ENCODE data around the gene CCDC86. TPM values are rescaled to one million over a fixed set of nuclear protein-coding genes. Genes with fewer than 3 reads are reported as not detected.
A peak's percentile ranks its signal among the peaks of the same experiment; 100 is the strongest.

Gene CCDC86
- total and polyA plus RNA-seq, 9 of the 15 experiments (the other 6 are each of a cell fraction or from before 2014, with no cell fraction given), result 4.6 to 102 (median 25.2) TPM

DNA sequence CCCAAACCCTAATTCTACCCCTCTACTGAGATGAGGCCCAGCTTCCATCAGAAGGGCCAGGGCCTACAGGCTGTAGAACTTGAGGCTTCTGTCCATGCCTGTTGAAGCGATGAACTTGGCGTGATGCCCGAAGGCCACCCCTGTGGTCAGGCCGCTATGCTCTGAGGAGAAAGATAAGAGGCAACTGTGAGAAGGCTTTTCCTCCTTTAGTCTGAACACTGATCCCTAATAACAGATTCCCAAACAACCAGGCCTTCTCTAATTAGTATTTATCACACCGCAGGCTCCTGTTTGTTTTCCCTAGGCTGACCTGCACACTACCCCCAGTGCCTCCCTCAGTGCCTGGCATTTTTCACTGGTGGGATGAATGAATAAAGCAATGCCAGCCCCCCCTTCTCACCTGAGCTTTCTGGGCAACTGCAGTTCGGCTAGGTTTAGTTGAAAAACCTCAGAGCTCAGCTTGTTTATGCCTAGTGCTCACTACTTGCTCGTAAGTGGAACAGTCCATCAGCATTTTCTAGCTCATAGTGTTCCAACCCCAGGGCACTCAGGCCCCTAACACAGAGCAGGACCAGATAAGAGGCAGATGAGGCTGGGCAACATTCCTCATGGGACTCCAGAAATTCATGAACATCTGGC, 49.3 kb downstream of the CCDC86 start:
- CTCF ChIA-PET (ENCODE audit: low intra/inter-chr PET ratio), result interaction anchor here (2.3 kb wide), 1 partner anchor 60 kb away, joined by 12 read pairs; no protein-coding TSS in a partner anchor
- peak; percentile 91 for FAIRE-seq
- DNase-seq (ENCODE audit: extremely low read depth in 1 of 4, low spot score in 3 of 4), result peak; percentile 68 to 95 (median 80)
- peaks cover 7 to 32% of the 10 kb centered on the region in 2 experiments for H3K4me1 ChIP-seq (replicated peaks in 1 of 2; ENCODE audit: control insufficient read depth in 2 of 2, insufficient read depth in 2 of 2, low read length in 2 of 2)
- ATAC-seq, result peak; percentile 92
- no peak overlapping the region for H2AFZ ChIP-seq (ENCODE audit: low read depth, low read length)
- H3K9me3 ChIP-seq (replicated peaks; ENCODE audit: control insufficient read depth, insufficient read depth, low read depth, low read length), result no peaks in the 10 kb centered on the region
- WGBS (ENCODE audit: insufficient coverage, low coverage, missing lambda C conversion rate), result 5% methylated on average over 7 of the region's 7 CpGs
- no peaks in the 10 kb centered on the region for H3K27me3 ChIP-seq (ENCODE audit: control insufficient read depth in 2 of 2, insufficient read depth in 2 of 2, low read length in 2 of 2)
- no peak overlapping the region for H3K4me3 ChIP-seq
- no peaks in the 10 kb centered on the region for H3K9me1 ChIP-seq (ENCODE audit: control insufficient read depth, insufficient read depth, low read length)
- peaks cover 70% of the 10 kb centered on the region for H3K36me3 ChIP-seq (ENCODE audit: control insufficient read depth, insufficient read depth, low read length)
- no peaks in the 10 kb centered on the region for H3K79me2 ChIP-seq (ENCODE audit: control insufficient read depth, insufficient read depth, low read length)
- POLR2A ChIA-PET, result interaction anchor here (0.7 to 1.9 kb wide), 5 partner anchors 14 to 51 kb away, joined by 3 to 7 read pairs (median 6); partner anchors contain the start of gene PTGDR2
- in situ Hi-C loops (cut with MboI), result loop anchor here (5.0 kb wide), 1 partner anchor 54 kb away; no protein-coding TSS in a partner anchor
- intact Hi-C loops (cut with micrococcal nuclease), result no loop called here
- H3K9ac ChIP-seq (ENCODE audit: insufficient read depth in 1 of 2, low read depth in 2 of 2, low read length in 2 of 2), result peak overlapping the region in 1 of 2 experiments; percentile 18; a peak in 1 of 4 replicates
- peak overlapping the region; percentile 43; the same call in 1 of the 2 replicates for H3K4me2 ChIP-seq (ENCODE audit: insufficient read depth, low read length)
- H3K27ac ChIP-seq (ENCODE audit: extremely low read depth, low read depth, low read length), result peak overlapping the region; percentile 46; the same call in 2 of the 3 replicates
- no TSS peak for BruUV-seq (replicated peaks)
- H4K20me1 ChIP-seq (replicated peaks; ENCODE audit: control insufficient read depth, insufficient read depth, low read length), result peaks cover 23% of the 10 kb centered on the region
- TF ChIP-seq ERF (CRISPR knock-in tag; IDR thresholded peaks at IDR 0.05), result 0 out of 2 replicates have a peak, but pooled peaks have one; percentile 13
- peak; percentile 33; the same call in 1 of the 2 replicates for TF ChIP-seq ATF7 (IDR thresholded peaks at IDR 0.05)
- peak; percentile 27; the same call in 1 of the 2 replicates for TF ChIP-seq ZBTB7A (IDR thresholded peaks at IDR 0.05; ENCODE audit: borderline replicate concordance, control insufficient read depth, low read depth, low read length)
- peak; percentile 74; the same call in 1 of the 2 replicates for TF ChIP-seq EP300 (IDR thresholded peaks at IDR 0.05; ENCODE audit: low read length)
- no peak for TF ChIP-seq SMARCB1 (IDR thresholded peaks at IDR 0.05; ENCODE audit: insufficient read length, low read depth)
- 0 out of 4 replicates have a peak, but pooled peaks have one; percentile 21 to 25 for TF ChIP-seq FOXK2 (conservative IDR thresholded peaks at IDR 0.05 in 1 of 2, IDR thresholded peaks at IDR 0.05 in 1 of 2; ENCODE audit: low read depth in 2 of 2)
- peak in 1 of 2 experiments; percentile 79; a peak in 3 of 4 replicates for TF ChIP-seq TEAD1 (CRISPR knock-in tag; IDR thresholded peaks at IDR 0.05)
- TF ChIP-seq, protein P1, sequence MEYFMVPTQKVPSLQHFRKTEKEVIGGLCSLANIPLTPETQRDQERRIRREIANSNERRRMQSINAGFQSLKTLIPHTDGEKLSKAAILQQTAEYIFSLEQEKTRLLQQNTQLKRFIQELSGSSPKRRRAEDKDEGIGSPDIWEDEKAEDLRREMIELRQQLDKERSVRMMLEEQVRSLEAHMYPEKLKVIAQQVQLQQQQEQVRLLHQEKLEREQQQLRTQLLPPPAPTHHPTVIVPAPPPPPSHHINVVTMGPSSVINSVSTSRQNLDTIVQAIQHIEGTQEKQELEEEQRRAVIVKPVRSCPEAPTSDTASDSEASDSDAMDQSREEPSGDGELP (CRISPR knock-in tag; IDR thresholded peaks at IDR 0.05; ENCODE audit: borderline replicate concordance), result peak; percentile 16; the same call in 1 of the 2 replicates
- TF ChIP-seq MAZ (CRISPR knock-in tag; conservative IDR thresholded peaks at IDR 0.05 in 1 of 2, IDR thresholded peaks at IDR 0.05 in 1 of 2), result 0 out of 4 replicates have a peak, but pooled peaks of 1 of the 2 experiments have one; percentile 21
- 0 out of 4 replicates have a peak, but pooled peaks of 1 of the 2 experiments have one; percentile 33 for TF ChIP-seq HDAC1 (IDR thresholded peaks at IDR 0.05)
- peak; percentile 42; the same call in 1 of the 2 replicates for TF ChIP-seq NFIX (CRISPR knock-in tag; IDR thresholded peaks at IDR 0.05; ENCODE audit: low read depth)
- TF ChIP-seq, protein P2, sequence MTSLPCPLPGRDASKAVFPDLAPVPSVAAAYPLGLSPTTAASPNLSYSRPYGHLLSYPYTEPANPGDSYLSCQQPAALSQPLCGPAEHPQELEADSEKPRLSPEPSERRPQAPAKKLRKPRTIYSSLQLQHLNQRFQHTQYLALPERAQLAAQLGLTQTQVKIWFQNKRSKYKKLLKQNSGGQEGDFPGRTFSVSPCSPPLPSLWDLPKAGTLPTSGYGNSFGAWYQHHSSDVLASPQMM (CRISPR knock-in tag; IDR thresholded peaks at IDR 0.05), result no peak
- TF ChIP-seq, protein P3, sequence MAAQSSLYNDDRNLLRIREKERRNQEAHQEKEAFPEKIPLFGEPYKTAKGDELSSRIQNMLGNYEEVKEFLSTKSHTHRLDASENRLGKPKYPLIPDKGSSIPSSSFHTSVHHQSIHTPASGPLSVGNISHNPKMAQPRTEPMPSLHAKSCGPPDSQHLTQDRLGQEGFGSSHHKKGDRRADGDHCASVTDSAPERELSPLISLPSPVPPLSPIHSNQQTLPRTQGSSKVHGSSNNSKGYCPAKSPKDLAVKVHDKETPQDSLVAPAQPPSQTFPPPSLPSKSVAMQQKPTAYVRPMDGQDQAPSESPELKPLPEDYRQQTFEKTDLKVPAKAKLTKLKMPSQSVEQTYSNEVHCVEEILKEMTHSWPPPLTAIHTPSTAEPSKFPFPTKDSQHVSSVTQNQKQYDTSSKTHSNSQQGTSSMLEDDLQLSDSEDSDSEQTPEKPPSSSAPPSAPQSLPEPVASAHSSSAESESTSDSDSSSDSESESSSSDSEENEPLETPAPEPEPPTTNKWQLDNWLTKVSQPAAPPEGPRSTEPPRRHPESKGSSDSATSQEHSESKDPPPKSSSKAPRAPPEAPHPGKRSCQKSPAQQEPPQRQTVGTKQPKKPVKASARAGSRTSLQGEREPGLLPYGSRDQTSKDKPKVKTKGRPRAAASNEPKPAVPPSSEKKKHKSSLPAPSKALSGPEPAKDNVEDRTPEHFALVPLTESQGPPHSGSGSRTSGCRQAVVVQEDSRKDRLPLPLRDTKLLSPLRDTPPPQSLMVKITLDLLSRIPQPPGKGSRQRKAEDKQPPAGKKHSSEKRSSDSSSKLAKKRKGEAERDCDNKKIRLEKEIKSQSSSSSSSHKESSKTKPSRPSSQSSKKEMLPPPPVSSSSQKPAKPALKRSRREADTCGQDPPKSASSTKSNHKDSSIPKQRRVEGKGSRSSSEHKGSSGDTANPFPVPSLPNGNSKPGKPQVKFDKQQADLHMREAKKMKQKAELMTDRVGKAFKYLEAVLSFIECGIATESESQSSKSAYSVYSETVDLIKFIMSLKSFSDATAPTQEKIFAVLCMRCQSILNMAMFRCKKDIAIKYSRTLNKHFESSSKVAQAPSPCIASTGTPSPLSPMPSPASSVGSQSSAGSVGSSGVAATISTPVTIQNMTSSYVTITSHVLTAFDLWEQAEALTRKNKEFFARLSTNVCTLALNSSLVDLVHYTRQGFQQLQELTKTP (IDR thresholded peaks at IDR 0.05; ENCODE audit: low read depth in 1 of 2, partially characterized antibody in 2 of 2), result peak in 1 of 2 experiments; percentile 43
- 0 out of 2 replicates have a peak, but pooled peaks have one; percentile 44 for TF ChIP-seq KLF16 (IDR thresholded peaks at IDR 0.05)
